H9 (cell line): ENCODE results near the gene PLEKHA4. TPM values are rescaled to one million over a fixed set of nuclear protein-coding genes. Genes with fewer than 3 reads are reported as not detected.

Source experiments
- DNase-seq: peaks from one replicate; pipeline ENCODE4 v3.0.0-alpha.2; 2017
- H2AFZ ChIP-seq: one replicate; pipeline ENCODE4 v1.6.1; 2013; ENCODE audit warnings: mild to moderate bottlenecking, low read length, control low read depth, moderate library complexity
- H2AK5ac ChIP-seq: 2 replicates; pipeline ENCODE4 v1.6.1; 2013; ENCODE audit warnings: low read length, control low read depth, mixed read lengths; ENCODE audit not compliant: insufficient read length
- H2BK120ac ChIP-seq: one replicate; pipeline ENCODE4 v1.6.1; 2013; ENCODE audit warnings: low read depth, mild to moderate bottlenecking, low read length, control low read depth, inconsistent platforms; ENCODE audit not compliant: poor library complexity, severe bottlenecking
- H2BK12ac ChIP-seq: 2 replicates; pipeline ENCODE4 v1.6.1; 2013; ENCODE audit warnings: low read length, control low read depth, mixed read lengths, low read depth; ENCODE audit not compliant: insufficient read length
- H2BK15ac ChIP-seq: 2 replicates; pipeline ENCODE4 v1.6.1; 2013; ENCODE audit warnings: low read depth, low read length, control low read depth
- H2BK20ac ChIP-seq: one replicate; pipeline ENCODE4 v1.6.1; 2013; ENCODE audit warnings: low read depth, mild to moderate bottlenecking, low read length, control low read depth, inconsistent platforms; ENCODE audit not compliant: poor library complexity, severe bottlenecking
- H2BK5ac ChIP-seq: 2 replicates; pipeline ENCODE4 v1.6.1; 2013; ENCODE audit warnings: low read length, control low read depth, mixed read lengths; ENCODE audit not compliant: insufficient read length
- H3K14ac ChIP-seq: 2 replicates; pipeline ENCODE4 v1.6.1; 2013; ENCODE audit warnings: low read length, control low read depth; ENCODE audit not compliant: insufficient read depth
- H3K18ac ChIP-seq: 2 replicates; pipeline ENCODE4 v1.6.1; 2013; ENCODE audit warnings: low read depth, mild to moderate bottlenecking, mixed read lengths, low read length, control low read depth; ENCODE audit not compliant: insufficient read length
- H3K23ac ChIP-seq: 2 replicates; pipeline ENCODE4 v1.6.1; 2013; ENCODE audit warnings: low read length, control low read depth, mixed read lengths, low read depth; ENCODE audit not compliant: insufficient read length
- H3K23me2 ChIP-seq: 2 replicates; pipeline ENCODE4 v1.6.1; 2013; ENCODE audit warnings: low read depth, mild to moderate bottlenecking, mixed read lengths, low read length, control low read depth; ENCODE audit not compliant: insufficient read length, poor library complexity, severe bottlenecking
- H3K27ac ChIP-seq: 2 replicates; pipeline ENCODE4 v1.5.1; 2013; ENCODE audit warnings: low read length, control low read depth, mixed read lengths, low read depth; ENCODE audit not compliant: insufficient read length
- H3K27me3 ChIP-seq: 2 replicates; pipeline ENCODE4 v1.6.1; 2013; ENCODE audit warnings: low read length, control low read depth, inconsistent platforms; ENCODE audit not compliant: insufficient read depth
- H3K4ac ChIP-seq: 2 replicates; pipeline ENCODE4 v1.6.1; 2013; ENCODE audit warnings: low read depth, mild to moderate bottlenecking, control low read depth, inconsistent platforms, low read length, moderate library complexity
- H3K4me1 ChIP-seq: 2 replicates; pipeline ENCODE4 v1.6.1; 2013; ENCODE audit warnings: low read length, control low read depth, inconsistent platforms; ENCODE audit not compliant: insufficient read depth
- H3K4me2 ChIP-seq: 2 replicates; pipeline ENCODE4 v1.6.1; 2013; ENCODE audit warnings: low read length, control low read depth, mixed read lengths; ENCODE audit not compliant: insufficient read length, insufficient read depth
- H3K56ac ChIP-seq: 2 replicates; pipeline ENCODE4 v1.6.1; 2013; ENCODE audit warnings: low read depth, mild to moderate bottlenecking, mixed read lengths, low read length, control low read depth; ENCODE audit not compliant: insufficient read length
- H3K79me1 ChIP-seq: 2 replicates; pipeline ENCODE4 v1.6.1; 2013; ENCODE audit warnings: low read depth, mild to moderate bottlenecking, moderate library complexity, low read length, control low read depth, inconsistent platforms; ENCODE audit not compliant: insufficient read depth, poor library complexity, severe bottlenecking
- H3K79me2 ChIP-seq: 2 replicates; pipeline ENCODE4 v1.6.1; 2013; ENCODE audit warnings: low read length, control low read depth, inconsistent platforms; ENCODE audit not compliant: insufficient read depth
- H3K9ac ChIP-seq: 2 replicates; pipeline ENCODE4 v1.6.1; 2013; ENCODE audit warnings: low read length, control low read depth, mixed read lengths; ENCODE audit not compliant: insufficient read length; ENCODE audit errors: extremely low read depth
- H3K9me3 ChIP-seq: one replicate; pipeline ENCODE4 v1.6.1; 2013; ENCODE audit warnings: low read depth, low read length, inconsistent platforms; ENCODE audit not compliant: control insufficient read depth
- H3T11ph ChIP-seq: one replicate; pipeline ENCODE4 v1.6.1; 2013; ENCODE audit warnings: mild to moderate bottlenecking, low read length, control low read depth, inconsistent platforms
- H4K20me1 ChIP-seq: one replicate; pipeline ENCODE4 v1.6.1; 2013; ENCODE audit not compliant: control insufficient read depth, insufficient read length, insufficient read depth
- H4K5ac ChIP-seq: 2 replicates; pipeline ENCODE4 v1.6.1; 2013; ENCODE audit warnings: low read depth, mild to moderate bottlenecking, mixed read lengths, low read length, control low read depth; ENCODE audit not compliant: insufficient read length
- H4K8ac ChIP-seq: replicated peaks from 2 replicates; pipeline ENCODE4 v1.6.1; 2013; ENCODE audit warnings: low read length, control low read depth, mixed read lengths, low read depth; ENCODE audit not compliant: insufficient read length
- H4K91ac ChIP-seq: 2 replicates; pipeline ENCODE4 v1.6.1; 2013; ENCODE audit warnings: low read depth, mild to moderate bottlenecking, moderate library complexity, mixed read lengths, low read length, control low read depth; ENCODE audit not compliant: insufficient read length
- H3K27ac Mint-ChIP-seq, 3 experiments: 2 replicates in 2 of 3; 3 replicates in 1 of 3; pipeline ENCODE4 v1.8.0; 2020 to 2021; ENCODE audit warnings: mixed read lengths in 3 of 3, mild to moderate bottlenecking in 1 of 3, moderate library complexity in 1 of 3
- H3K27me3 Mint-ChIP-seq: 2 replicates; pipeline ENCODE4 v1.8.0; 2021; ENCODE audit warnings: low read depth, mild to moderate bottlenecking, moderate library complexity, mixed read lengths
- H3K36me3 Mint-ChIP-seq, 3 experiments: 2 replicates in 2 of 3; 3 replicates in 1 of 3; pipeline ENCODE4 v1.8.0; 2020 to 2021; ENCODE audit warnings: low read depth in 3 of 3, mixed read lengths in 3 of 3; ENCODE audit not compliant: insufficient read depth in 1 of 3
- H3K4me1 Mint-ChIP-seq, 2 experiments: 2 replicates each; pipeline ENCODE4 v1.8.0; 2020; ENCODE audit warnings: mixed read lengths in 2 of 2
- H3K4me3 Mint-ChIP-seq, 2 experiments: 2 replicates in 1 of 2; 3 replicates in 1 of 2; pipeline ENCODE4 v1.8.0; 2020 to 2021; ENCODE audit warnings: mild to moderate bottlenecking in 2 of 2, mixed read lengths in 2 of 2, moderate library complexity in 1 of 2
- H3K9me3 Mint-ChIP-seq, 2 experiments: 2 replicates in 1 of 2; 3 replicates in 1 of 2; pipeline ENCODE4 v1.8.0; 2020; ENCODE audit warnings: mild to moderate bottlenecking in 2 of 2, mixed read lengths in 2 of 2, moderate library complexity in 1 of 2
- CTCF ChIP-seq: fragments of 200-600 bp; sonication (generic); conservative IDR thresholded peaks from 3 replicates; pipeline ENCODE4 v1.8.0; 2021; ENCODE audit warnings: antibody characterized with exemption, mild to moderate bottlenecking
- WGBS: extraction: QIAGEN DNeasy Blood & Tissue Kit; methylation state at CpG from one replicate; pipeline ENCODE4 v1.1.7; 2013; ENCODE audit warnings: missing lambda C conversion rate, low lambda C conversion rate, mixed read lengths; ENCODE audit not compliant: insufficient read length; ENCODE audit errors: extremely low coverage; 5-methylcytosine and 5-hydroxymethylcytosine counted together
- total RNA-seq: library from RNA; stranded (reverse); gene quantifications from 2 replicates; pipeline ENCODE4 v1.2.1, GENCODE V29; 2021

PLEKHA4 gene
- total RNA-seq, 1 experiment from 2014 or later = 15.3 TPM

GRCh38 chr19:48818234-48818820 is 50.1 kb downstream of the PLEKHA4 start:
- Histone ChIP-seq H3K4me2 (no peak overlapping the region), H2BK5ac (no peak overlapping the region), H4K5ac (no peak overlapping the region), H3K18ac (no peak overlapping the region), H3K79me1 (no peaks in the 10 kb centered on the region), H3K56ac (no peak overlapping the region), H2BK20ac (no peak overlapping the region), H4K91ac (no peak overlapping the region), H3K4ac (no peak overlapping the region), H4K20me1 (no peaks in the 10 kb centered on the region), H2BK12ac (no peak overlapping the region), H3K14ac (no peak overlapping the region), H3K9ac (no peak overlapping the region), H3K27ac (no peak overlapping the region), H3K23me2 (no peaks in the 10 kb centered on the region), H3K4me1 (no peaks in the 10 kb centered on the region), H3K23ac (no peak overlapping the region), H3T11ph (no peak overlapping the region), H3K9me3 (no peaks in the 10 kb centered on the region), H2BK15ac (no peak overlapping the region), H2AFZ (no peak overlapping the region), H4K8ac (no peak overlapping the region), H3K27me3 (no peaks in the 10 kb centered on the region; the same call in 1 of the 2 replicates), H2BK120ac (no peak overlapping the region), H3K79me2 (no peaks in the 10 kb centered on the region), H2AK5ac (no peak overlapping the region)
- no peak overlapping the region for H3K4me3 Mint-ChIP-seq
- TF ChIP-seq CTCF = no peak
- no CpG with 5 or more reads among the region's 9 CpGs for WGBS
- H3K9me3 Mint-ChIP-seq = no peaks in the 10 kb centered on the region
- H3K36me3 Mint-ChIP-seq = no peaks in the 10 kb centered on the region
- peaks cover 4 to 9% of the 10 kb centered on the region in 2 experiments for H3K4me1 Mint-ChIP-seq
- peaks cover 14% of the 10 kb centered on the region for H3K27me3 Mint-ChIP-seq
- H3K27ac Mint-ChIP-seq = no peak overlapping the region
- DNase-seq = no peak
